HG02610 (cell line): ENCODE data around the gene SLC12A7.

ENCODE experiments used
- ATAC-seq: cut with Tn5 transposase; IDR thresholded peaks from one replicate; pipeline ENCODE4 v1.9.1; 2021; ENCODE audit warnings: mild to moderate bottlenecking, moderate library complexity; ENCODE audit not compliant: unreplicated experiment

The SLC12A7 gene

DNA sequence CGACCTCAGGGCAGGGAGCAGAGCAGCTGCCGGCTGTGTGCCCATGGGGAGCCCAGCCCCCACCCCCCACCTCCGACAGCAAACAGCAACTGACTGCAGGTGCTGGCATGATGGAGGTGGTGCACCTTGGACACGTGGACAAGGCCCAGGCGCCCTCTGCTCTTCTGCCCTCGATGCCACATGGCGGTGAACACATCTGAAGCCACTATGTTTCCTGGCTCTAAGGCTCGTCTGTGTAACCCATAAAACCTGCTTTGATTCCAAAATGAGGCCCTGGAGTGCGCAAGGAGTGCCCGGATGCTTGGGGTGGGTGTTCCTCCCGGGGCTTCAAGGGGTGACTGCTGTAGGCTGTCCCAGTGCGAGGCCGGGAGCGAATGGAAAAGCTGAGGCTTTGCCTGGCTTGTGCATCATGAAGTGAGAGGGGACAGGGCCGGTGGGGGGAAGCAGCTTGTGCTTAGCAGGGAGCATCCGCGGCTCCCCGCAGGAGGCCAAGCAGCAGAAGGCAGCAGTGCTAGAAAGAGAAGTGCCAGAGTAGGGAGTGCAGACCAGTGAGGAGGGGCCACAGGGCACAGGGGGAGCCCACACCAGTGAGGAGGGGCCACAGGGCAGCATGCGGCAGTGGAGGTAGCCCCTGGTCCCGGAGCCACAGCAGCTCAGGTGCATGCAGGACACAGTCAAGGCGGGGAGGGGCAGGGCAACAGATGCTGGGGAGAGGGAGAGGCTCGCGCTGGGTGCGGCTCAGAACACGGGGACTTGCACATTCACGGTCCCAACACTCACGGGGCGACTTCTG, 73.2 kb downstream of the SLC12A7 start:
- ATAC-seq, result no peak

DNA sequence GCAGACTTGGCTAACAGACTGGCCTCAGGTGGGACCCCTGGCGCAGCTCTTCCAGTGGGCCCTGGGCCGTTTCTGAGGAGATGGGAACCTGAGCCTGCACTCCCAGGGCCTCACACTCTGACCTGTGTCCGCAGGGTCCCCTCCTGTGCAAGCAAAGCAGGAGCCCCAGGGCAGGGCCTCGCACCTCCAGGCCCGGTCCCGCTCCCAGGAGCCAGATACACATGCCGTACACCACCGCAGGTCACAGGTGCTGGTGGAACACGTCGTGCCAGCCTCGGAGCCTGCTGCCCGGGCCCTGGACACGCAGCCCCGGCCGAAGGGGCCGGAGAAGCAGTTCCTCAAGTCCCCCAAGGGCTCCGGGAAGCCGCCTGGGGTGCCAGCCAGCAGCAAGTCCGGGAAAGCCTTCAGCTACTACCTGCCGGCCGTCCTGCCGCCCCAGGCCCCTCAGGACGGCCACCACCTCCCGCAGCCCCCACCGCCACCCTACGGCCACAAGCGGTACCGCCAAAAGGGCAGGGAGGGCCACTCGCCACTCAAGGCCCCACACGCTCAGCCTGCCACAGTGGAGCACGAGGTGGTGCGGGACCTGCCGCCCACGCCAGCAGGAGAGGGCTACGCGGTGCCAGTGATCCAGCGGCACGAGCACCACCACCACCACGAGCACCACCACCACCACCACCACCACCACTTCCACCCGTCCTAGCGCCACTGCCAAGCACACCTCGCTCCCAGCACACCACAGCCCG, 74.0 kb downstream of the SLC12A7 start:
- no peak for ATAC-seq

GRCh38 chr5:1037123-1037670, 74.7 kb downstream of the SLC12A7 start:
- no peak for ATAC-seq

- no peak for ATAC-seq
Measured at GRCh38 chr5:1036504-1037122, 75.2 kb downstream of the SLC12A7 start.

DNA sequence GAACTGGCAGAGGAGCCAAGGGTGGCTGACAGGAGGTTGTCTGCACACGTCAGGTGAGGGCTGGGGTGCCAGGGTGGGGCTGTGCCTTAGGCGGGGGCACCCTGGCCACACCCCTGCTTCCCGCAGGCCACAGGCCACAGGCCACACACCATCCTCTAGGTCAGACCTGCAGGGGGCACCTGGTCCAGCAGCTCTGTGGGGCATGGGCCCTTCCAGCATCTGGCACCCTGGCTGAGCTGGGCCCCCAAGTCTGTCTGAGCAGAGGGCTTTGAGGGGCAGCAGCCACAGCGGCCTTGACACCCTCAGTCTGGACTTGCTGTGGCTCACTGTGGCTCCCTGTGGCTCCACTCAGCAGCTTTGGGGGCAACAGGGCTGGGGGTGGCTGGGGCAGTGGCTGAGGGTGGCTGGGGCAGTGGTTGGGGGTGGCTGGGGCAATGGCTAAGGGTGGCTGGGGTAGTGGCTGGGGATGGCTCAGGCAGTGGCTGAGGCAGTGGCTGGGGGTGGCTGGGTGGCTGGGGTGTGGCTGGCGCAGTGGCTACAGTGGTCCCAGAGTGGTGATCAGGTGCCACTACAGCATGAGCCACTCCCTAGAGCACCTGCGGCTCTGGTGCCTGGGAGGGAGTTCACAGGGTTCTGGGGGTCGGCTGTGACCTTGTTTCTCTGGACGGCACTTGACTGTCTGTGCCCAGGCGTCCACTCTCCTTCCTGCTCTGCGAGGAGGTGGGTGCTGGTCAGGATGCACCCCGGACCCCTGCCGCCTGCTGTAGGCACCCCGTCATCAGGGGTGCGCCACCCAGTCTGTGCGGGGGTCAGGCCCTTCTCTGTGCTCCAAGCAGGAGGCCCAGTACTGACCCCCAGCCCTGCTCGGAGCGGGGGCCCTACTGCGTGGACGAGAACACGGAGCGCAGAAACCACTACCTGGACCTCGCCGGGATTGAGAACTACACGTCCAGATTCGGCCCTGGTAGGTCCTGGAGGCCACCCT, 76.2 kb downstream of the SLC12A7 start:
- ATAC-seq, result no peak

GRCh38 chr5:1034986-1035385, 76.9 kb downstream of the SLC12A7 start:
- no peak for ATAC-seq

DNA sequence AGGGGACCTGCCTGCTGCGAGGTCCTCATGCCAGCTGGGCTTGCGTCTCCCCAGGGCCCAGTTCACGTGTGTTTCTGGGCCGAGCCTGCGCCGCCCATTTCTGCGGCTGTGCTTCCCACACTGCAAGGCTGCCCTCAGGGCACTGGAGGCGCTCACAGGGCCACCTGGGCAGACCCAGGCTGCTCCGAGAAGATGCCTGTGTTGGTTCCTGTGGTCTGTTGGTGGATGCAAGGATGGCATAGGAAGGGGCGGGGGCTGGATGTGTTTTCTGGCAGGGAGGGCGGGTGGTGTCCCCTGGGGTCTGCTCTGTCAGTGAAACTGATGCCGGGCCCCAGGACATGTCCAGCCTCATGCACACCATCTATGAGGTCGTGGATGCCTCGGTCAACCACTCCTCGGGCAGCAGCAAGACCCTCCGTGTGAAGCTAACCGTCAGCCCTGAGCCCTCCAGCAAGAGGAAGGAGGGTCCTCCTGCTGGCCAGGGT, 77.4 kb downstream of the SLC12A7 start:
- no peak for ATAC-seq

- ATAC-seq, result no peak
Measured at GRCh38 chr5:1033606-1034420, 78.0 kb downstream of the SLC12A7 start.

GRCh38 chr5:1033178-1033577, 78.7 kb downstream of the SLC12A7 start:
- ATAC-seq, result no peak

DNA sequence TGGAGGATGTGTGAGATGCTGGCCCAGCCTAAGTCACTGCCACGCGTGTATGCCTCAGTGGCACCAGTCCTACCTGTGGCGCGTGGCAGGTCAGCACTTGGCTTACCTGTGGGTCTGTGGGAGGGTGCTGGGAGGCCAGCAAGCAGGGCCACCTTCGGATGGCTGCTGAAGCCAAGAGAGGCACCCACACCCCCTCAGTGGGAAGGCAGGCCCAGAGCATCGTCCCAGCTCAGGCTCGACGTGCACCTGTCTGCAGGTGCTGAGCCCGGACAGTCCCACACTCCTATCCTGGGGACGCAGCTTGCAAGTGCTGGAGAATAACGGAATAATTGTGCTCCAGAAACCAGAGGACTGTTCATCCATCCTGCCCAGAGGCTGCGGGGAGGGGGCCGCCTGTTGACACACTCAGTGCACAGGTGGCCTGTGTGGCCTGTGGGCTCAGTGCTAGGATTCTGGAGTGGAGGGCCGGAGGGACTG, 79.3 kb downstream of the SLC12A7 start:
- no peak for ATAC-seq

DNA sequence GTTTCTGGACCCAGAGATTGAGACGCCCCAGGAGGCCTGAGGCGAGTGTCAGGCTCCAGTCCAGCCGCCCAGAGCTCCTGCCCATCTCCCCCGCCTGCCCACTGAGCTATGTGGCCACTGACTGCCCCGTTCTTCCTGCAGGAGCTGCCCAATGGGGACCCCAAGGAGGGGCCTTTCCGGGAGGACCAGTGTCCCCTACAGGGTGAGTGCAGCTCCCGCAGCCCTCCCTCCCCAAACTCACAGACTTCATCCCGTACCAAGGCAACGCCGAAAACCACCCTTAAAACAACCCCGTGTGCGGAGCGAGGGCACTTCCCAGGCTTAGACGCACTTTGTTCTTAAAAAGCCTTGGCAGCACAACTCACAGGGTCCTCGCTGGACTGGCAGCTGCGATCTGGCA, 79.9 kb downstream of the SLC12A7 start:
- no peak for ATAC-seq

DNA sequence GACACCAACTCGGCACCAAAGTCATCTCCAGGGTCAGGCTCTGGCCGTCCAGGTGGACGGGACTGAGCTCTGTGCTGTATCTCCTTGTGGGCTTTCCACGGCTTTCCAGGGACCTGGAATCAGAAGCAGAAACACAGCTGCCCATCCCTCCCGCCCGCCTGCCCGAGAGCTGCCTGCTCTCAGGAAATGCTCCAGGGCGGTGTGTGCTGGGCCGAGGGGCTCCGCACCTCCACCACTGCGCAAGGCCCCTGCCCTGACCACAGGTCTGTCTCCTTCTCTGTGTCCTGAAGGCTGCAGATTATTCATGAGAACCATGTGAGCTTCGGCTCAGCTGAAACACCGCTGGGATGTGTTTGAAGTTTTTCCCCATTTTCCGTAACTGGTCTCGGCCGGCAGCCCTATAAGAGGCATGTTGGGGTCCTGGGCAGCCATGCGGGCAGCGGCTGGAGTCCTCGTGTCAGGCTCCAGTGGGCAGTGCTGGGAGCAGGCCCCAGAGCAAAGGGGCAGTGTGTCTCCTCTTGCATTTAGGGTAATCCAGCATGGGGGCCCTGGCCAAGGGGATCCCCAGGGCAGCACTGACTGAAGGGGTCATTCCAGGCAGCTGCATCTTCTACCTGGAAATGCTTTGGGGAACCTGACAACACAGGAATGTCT, 80.4 kb downstream of the SLC12A7 start:
- no peak for ATAC-seq

DNA sequence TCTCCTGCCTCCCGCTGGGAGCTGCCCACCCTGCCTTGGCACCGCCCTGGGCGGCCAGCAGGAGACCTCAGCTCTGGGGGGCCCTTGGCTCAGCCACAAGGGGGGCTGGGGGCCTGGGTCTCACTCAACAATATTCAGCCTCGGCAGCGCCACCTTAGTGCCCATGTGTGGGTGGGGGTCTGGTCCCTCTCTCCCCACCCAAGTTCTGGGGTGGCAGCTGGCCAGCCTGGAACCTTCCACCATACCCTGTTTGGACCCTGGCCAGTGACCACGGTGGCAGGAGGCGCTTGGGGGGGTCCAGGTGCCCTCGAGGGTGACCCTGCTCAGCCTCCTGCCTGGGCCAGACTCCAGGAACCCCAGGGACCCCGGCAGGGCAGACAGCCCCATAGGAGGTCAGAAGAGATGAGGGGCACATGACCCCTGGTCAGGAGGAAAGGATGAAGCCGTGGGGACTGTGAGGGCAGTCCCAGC, 81.0 kb downstream of the SLC12A7 start:
- no peak for ATAC-seq

DNA sequence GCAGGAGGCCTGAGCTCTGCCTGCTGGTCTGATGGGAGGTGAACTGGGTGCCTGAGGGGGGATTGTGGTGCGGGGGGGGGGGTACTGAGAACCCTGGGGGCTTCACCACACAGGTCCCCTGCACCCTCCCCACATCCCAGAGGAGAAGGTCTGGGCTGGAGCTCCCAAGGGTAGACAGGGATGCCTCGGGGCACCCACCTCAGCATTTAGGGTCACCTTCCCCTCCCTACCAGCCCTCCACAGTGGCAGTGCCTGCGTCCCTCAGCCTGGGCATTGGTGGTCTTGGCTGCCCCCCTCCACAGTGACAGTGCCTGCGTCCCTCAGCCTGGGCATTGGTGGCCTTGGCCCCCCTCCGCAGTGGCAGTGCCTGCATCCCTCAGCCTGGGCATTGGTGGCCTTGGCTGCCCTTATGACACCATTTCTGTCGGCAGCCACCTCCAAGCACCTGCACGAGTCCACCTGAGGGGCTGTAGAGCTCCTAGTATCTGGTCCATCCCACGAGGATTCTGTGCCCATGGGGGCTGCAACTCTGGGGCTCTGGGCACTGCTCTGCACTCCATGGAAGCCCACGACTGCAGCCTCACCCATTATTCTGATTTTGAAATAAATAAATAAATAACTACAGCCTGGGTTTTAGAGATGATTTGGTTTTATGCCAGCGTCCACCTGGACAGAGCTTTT, 81.8 kb downstream of the SLC12A7 start:
- no peak for ATAC-seq

GRCh38 chr5:1029282-1029944, 82.5 kb downstream of the SLC12A7 start:
- ATAC-seq, result no peak

- ATAC-seq, result no peak
Measured at GRCh38 chr5:1028481-1029281, 83.2 kb downstream of the SLC12A7 start.
